ENCODE data around the gene CD84.

DNA sequence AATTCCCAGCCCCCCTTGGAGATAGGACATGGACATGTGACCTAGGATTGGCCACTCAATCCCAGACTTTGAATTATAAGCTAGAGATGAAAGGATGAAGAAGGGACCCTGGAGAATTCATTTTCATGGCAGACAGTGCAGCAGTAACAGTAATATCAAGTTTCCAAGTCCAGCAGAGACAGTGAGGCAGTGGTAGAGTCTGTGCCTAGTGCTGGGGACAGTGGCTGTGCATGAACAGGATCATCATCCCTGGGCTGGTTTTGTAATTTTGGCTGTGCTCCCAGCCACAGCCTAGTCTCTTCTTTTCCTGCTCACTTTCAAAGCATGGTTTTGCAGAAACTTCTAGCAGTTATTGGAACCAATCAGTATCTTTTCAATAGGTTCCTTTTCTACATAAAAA lies 29.6 kb upstream of the CD84 start:
- TF ChIP-seq EZH2 (IDR thresholded peaks at IDR 0.05; ENCODE audit: low read length) = no peak
- TF ChIP-seq, protein P1, sequence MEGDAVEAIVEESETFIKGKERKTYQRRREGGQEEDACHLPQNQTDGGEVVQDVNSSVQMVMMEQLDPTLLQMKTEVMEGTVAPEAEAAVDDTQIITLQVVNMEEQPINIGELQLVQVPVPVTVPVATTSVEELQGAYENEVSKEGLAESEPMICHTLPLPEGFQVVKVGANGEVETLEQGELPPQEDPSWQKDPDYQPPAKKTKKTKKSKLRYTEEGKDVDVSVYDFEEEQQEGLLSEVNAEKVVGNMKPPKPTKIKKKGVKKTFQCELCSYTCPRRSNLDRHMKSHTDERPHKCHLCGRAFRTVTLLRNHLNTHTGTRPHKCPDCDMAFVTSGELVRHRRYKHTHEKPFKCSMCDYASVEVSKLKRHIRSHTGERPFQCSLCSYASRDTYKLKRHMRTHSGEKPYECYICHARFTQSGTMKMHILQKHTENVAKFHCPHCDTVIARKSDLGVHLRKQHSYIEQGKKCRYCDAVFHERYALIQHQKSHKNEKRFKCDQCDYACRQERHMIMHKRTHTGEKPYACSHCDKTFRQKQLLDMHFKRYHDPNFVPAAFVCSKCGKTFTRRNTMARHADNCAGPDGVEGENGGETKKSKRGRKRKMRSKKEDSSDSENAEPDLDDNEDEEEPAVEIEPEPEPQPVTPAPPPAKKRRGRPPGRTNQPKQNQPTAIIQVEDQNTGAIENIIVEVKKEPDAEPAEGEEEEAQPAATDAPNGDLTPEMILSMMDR (optimal IDR thresholded peaks at IDR 0.05 in 1 of 3, IDR thresholded peaks at IDR 0.05 in 1 of 3, conservative IDR thresholded peaks at IDR 0.05 in 1 of 3; ENCODE audit: extremely low read depth in 1 of 3, insufficient read depth in 2 of 3, low read length in 3 of 3) = no peak
